ENCODE data around the gene ATP6V0B. TPM values are rescaled to one million over a fixed set of nuclear protein-coding genes. Genes with fewer than 3 reads are reported as not detected.

Gene ATP6V0B
- total RNA-seq, 1 donor from 2014 or later = 39.2 TPM

- no peaks in the 10 kb centered on the region for H3K36me3 ChIP-seq
- no peak for DNase-seq (ENCODE audit: low spot score)
- no peaks in the 10 kb centered on the region for H3K9me3 ChIP-seq (ENCODE audit: low read depth)
- H3F3A ChIP-seq (ENCODE audit: low read depth) = peaks cover 24% of the 10 kb centered on the region
- H3K79me2 ChIP-seq (ENCODE audit: low read depth) = peaks cover 18% of the 10 kb centered on the region
- peaks cover 29% of the 10 kb centered on the region for H3K4me1 Mint-ChIP-seq
- peaks cover 10% of the 10 kb centered on the region for H3K36me3 Mint-ChIP-seq
- H3K9me3 Mint-ChIP-seq = no peaks in the 10 kb centered on the region
- TF ChIP-seq CTCF (IDR thresholded peaks at IDR 0.05) = no peak
- H3K4me3 ChIP-seq = no peak overlapping the region
- no peaks in the 10 kb centered on the region for H3K27me3 ChIP-seq
- H3K27ac ChIP-seq = no peak overlapping the region
- peaks cover 14% of the 10 kb centered on the region for H3K4me1 ChIP-seq
- H3K4me3 Mint-ChIP-seq = no peak overlapping the region
- H3K9ac ChIP-seq = no peak overlapping the region
- H3K4me2 ChIP-seq = no peak overlapping the region
- H3K27ac Mint-ChIP-seq = no peak overlapping the region
- no peaks in the 10 kb centered on the region for H4K20me1 ChIP-seq (ENCODE audit: low read depth)
- H3K27me3 Mint-ChIP-seq (ENCODE audit: insufficient read depth, low read depth) = peaks cover 5% of the 10 kb centered on the region
- no peak overlapping the region for H2AFZ ChIP-seq (replicated peaks)
Measured at GRCh38 chr1:44027320-44027719, 52.6 kb downstream of the ATP6V0B start.

Other genes starting within 250 kb of the ATP6V0B start
- 2.9 and 4.1 TPM in 2 replicates for gene ARTN, start 41.2 kb upstream of the ATP6V0B start, total RNA-seq (ENCODE audit: low replicate concordance)
- gene IPO13, start 28.0 kb upstream of the ATP6V0B start, total RNA-seq (ENCODE audit: low replicate concordance) = 7.2 and 13.2 TPM in 2 replicates
- gene DPH2, start 5.0 kb upstream of the ATP6V0B start, total RNA-seq (ENCODE audit: low replicate concordance) = 9.5 and 20.0 TPM in 2 replicates
- gene B4GALT2, start 4.2 kb downstream of the ATP6V0B start, total RNA-seq (ENCODE audit: low replicate concordance) = 23.7 and 96.3 TPM in 2 replicates
- 3.3 and 13.5 TPM in 2 replicates for gene CCDC24, start 16.6 kb downstream of the ATP6V0B start, total RNA-seq (ENCODE audit: low replicate concordance)
- 1.4 and 5.6 TPM in 2 replicates for gene SLC6A9, start 56.5 kb downstream of the ATP6V0B start, total RNA-seq (ENCODE audit: low replicate concordance)
- not detected in 2 replicates for gene KLF17, start 143.9 kb downstream of the ATP6V0B start, total RNA-seq (ENCODE audit: low replicate concordance)
- gene KLF18, start 166.7 kb downstream of the ATP6V0B start, total RNA-seq (ENCODE audit: low replicate concordance) = not detected in 2 replicates
- gene DMAP1, start 238.5 kb downstream of the ATP6V0B start, total RNA-seq (ENCODE audit: low replicate concordance) = 22.3 and 29.8 TPM in 2 replicates

All from neural progenitor cell (in vitro differentiated cells).